Activated CD8-positive, alpha-beta T cell treated with anti-CD3 and anti-CD28 coated beads for 36 hours (primary cell): ENCODE results near the gene TRIO. TPM values are rescaled to one million over a fixed set of nuclear protein-coding genes. Genes with fewer than 3 reads are reported as not detected.

ENCODE experiments used
- ATAC-seq: fragments of 200-7000 bp; cut with Tn5 transposase; one replicate; pipeline ENCODE4 v1.10.0; 2021; ENCODE audit warnings: mild to moderate bottlenecking, moderate library complexity
- CTCF ChIA-PET: fragments of 350-600 bp; sonication (Branson Sonifier 250); formaldehyde crosslinking; loops from one replicate; lab custom pipeline; 2021; ENCODE audit warnings: antibody characterized with exemption; lab: Charles Lee
- POLR2A ChIA-PET: fragments of 350-600 bp; sonication (Branson Sonifier 250); formaldehyde crosslinking; loops from one replicate; lab custom pipeline; 2021; ENCODE audit warnings: antibody characterized with exemption; lab: Charles Lee
- DNase-seq: peaks from one replicate; pipeline ENCODE4 v3.0.0-alpha.2; 2020
- H3K27ac Mint-ChIP-seq: one replicate; pipeline ENCODE4 v1.8.0; 2021; ENCODE audit warnings: mild to moderate bottlenecking, mixed read lengths
- H3K27me3 Mint-ChIP-seq: one replicate; pipeline ENCODE4 v1.8.0; 2021; ENCODE audit warnings: mixed read lengths
- H3K36me3 Mint-ChIP-seq: one replicate; pipeline ENCODE4 v1.8.0; 2021; ENCODE audit warnings: low read depth, mixed read lengths
- H3K4me1 Mint-ChIP-seq: one replicate; pipeline ENCODE4 v1.8.0; 2021; ENCODE audit warnings: low read depth, mixed read lengths
- H3K4me3 Mint-ChIP-seq: one replicate; pipeline ENCODE4 v1.8.0; 2021; ENCODE audit warnings: mild to moderate bottlenecking, moderate library complexity, mixed read lengths
- H3K9me3 Mint-ChIP-seq: one replicate; pipeline ENCODE4 v1.8.0; 2021; ENCODE audit warnings: mixed read lengths
- intact Hi-C: fragments of 100-400 bp; cut with micrococcal nuclease; formaldehyde crosslinking; loops from one replicate; pipeline ENCODE4 v1.10.0; 2022
- total RNA-seq, 2 experiments: library from RNA; stranded (reverse); gene quantifications; one replicate each; pipeline ENCODE4 v1.2.3, GENCODE V29; 2021
- TF ChIP-seq, protein P1 (sequence below): fragments of 200-600 bp; IDR thresholded peaks from one replicate; pipeline ENCODE4 v1.8.0; 2022; ENCODE audit warnings: antibody characterized with exemption, mild to moderate bottlenecking

The TRIO gene
- total RNA-seq, 2 experiments from 2014 or later: 11.4 to 11.5 TPM

DNA sequence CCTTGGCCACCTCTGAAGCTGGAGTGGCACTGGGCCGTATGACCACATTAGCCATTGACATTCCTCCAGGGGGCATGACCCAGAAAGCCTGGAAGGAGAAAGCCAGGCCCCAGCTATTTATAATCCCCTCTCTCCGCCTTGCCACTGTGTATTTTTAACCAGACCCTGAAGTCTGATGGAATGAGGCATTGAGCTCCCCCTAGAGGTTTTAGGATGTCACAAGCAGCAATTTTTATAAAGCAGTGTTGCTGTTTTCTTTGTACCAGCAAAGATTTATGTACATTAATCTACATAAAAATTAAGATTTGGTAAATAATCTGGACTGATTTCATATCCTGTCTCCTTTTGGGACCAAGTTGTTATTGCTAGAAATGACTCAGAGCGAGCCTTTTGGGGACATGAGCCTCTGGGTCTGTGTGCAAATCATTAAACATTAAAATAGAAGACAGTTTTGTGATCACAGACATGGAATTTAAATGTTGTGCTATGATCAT, 127.1 kb downstream of the TRIO start:
- Mint-ChIP-seq H3K27ac (no peak overlapping the region), H3K4me3 (no peak overlapping the region), H3K4me1 (peaks cover 4% of the 10 kb centered on the region), H3K9me3 (no peaks in the 10 kb centered on the region), H3K36me3 (no peaks in the 10 kb centered on the region), H3K27me3 (peaks cover 12% of the 10 kb centered on the region)
- DNase-seq (peak; percentile 6), ATAC-seq (peak; percentile 47)
- TF ChIP-seq, protein P1, sequence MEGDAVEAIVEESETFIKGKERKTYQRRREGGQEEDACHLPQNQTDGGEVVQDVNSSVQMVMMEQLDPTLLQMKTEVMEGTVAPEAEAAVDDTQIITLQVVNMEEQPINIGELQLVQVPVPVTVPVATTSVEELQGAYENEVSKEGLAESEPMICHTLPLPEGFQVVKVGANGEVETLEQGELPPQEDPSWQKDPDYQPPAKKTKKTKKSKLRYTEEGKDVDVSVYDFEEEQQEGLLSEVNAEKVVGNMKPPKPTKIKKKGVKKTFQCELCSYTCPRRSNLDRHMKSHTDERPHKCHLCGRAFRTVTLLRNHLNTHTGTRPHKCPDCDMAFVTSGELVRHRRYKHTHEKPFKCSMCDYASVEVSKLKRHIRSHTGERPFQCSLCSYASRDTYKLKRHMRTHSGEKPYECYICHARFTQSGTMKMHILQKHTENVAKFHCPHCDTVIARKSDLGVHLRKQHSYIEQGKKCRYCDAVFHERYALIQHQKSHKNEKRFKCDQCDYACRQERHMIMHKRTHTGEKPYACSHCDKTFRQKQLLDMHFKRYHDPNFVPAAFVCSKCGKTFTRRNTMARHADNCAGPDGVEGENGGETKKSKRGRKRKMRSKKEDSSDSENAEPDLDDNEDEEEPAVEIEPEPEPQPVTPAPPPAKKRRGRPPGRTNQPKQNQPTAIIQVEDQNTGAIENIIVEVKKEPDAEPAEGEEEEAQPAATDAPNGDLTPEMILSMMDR: peak; percentile 87
- ChIA-PET CTCF (interaction anchor here (0.6 to 2.8 kb wide), 33 partner anchors 9 to 378 kb away, joined by 3 to 25 read pairs (median 4); no protein-coding TSS in a partner anchor), POLR2A (interaction anchor here (0.6 to 1.0 kb wide), 2 partner anchors 84 to 292 kb away, joined by 3 read pairs; no protein-coding TSS in a partner anchor)
- intact Hi-C loops: loop anchor here (2.0 to 5.0 kb wide), 2 partner anchors 153 to 283 kb away; no protein-coding TSS in a partner anchor

DNA sequence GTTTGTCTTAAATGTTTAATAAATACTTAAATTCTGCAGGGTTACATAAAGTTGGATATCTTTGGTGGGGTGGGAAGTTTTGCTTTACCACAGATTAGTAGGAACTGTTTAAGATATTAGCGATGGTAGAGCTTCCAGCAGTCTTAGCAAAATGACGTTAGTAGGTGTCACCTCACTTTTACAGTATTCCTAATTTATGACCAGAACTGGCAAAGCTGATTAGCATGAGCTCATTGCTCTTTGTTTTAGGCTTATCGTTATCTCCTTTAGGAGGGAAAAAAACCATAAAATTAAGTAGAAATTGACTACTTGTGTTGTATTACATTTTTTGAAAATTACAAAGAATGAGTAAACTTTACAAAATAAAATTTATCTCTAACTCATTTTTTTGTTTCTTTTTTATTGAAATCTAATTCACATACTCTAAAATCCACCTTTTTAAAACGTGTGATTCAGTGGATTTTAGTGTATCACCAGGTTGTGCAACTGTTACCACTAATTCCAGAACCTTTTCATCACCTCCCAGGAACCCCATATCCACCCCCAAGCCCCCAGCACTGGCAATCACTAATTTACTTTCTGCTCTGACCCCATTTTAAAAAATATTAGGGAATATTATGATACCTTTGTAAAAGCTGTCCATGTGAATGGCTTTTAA, 129.5 kb downstream of the TRIO start:
- ChIA-PET POLR2A (no interaction called here), CTCF (no interaction called here)
- TF ChIP-seq, protein P1: no peak
- DNase-seq (no peak), ATAC-seq (no peak)
- Mint-ChIP-seq H3K4me1 (peaks cover 4% of the 10 kb centered on the region), H3K9me3 (no peaks in the 10 kb centered on the region), H3K27me3 (peaks cover 7% of the 10 kb centered on the region), H3K27ac (no peak overlapping the region), H3K36me3 (no peaks in the 10 kb centered on the region), H3K4me3 (no peak overlapping the region)
- intact Hi-C loops: loop anchor here (5.0 kb wide), 1 partner anchor 155 kb away; no protein-coding TSS in a partner anchor

DNA sequence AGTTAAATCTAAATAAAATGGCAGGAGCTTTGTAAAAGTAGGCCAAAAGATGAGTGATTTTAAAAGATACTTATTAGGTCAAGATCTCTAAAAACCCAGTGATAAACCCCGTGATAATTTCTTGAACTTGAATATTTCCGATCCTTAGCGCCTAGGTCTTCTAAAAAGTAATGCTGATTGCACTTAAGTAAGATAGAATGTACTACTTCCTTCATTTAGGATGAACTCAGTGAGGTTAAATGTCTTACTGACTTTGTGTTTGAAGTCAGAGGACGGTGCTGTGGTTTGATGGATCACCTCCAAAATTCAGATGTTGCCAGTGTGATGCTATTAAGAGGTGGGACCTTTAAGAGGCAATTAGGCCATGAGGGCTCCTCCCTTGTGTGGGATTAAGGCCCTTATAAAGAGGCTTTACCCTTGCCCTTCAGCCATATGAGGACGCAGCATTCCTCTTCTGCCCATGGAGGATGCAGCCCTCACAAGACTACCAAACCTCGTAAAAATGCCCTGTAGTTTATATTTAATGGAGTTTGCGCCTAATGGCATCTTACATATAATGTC, 130.1 kb downstream of the TRIO start:
- CTCF ChIA-PET: no interaction called here
- no peak overlapping the region for H3K27ac Mint-ChIP-seq
- no peaks in the 10 kb centered on the region for H3K4me1 Mint-ChIP-seq
- POLR2A ChIA-PET: no interaction called here
- H3K4me3 Mint-ChIP-seq: no peak overlapping the region
- no peak for ATAC-seq
- DNase-seq: no peak
- no peaks in the 10 kb centered on the region for H3K9me3 Mint-ChIP-seq
- peaks cover 6% of the 10 kb centered on the region for H3K27me3 Mint-ChIP-seq
- H3K36me3 Mint-ChIP-seq: no peaks in the 10 kb centered on the region
- TF ChIP-seq, protein P1: no peak
- intact Hi-C loops: loop anchor here (5.0 kb wide), 1 partner anchor 156 kb away; no protein-coding TSS in a partner anchor

DNA sequence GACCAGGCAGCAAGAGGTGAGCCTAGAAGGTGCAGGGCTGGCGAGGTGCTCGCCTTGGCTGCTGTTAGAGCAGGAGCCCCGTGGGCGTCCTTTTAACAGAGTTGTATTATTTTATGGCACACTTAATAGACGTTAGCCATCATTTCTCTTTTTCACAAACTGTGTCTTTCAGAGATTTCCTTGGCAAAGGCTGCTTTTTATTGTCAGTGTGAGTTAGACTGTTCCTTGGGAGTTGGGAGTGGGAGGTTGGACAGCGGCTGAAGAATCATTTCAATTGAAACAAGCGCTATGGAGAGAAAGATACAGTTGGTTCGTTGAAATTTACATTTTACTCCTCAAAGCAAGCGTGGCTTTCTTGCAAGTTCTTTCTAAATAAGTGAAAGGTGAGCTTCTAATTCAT, 133.2 kb downstream of the TRIO start:
- H3K27ac Mint-ChIP-seq: no peak overlapping the region
- intact Hi-C loops: no loop called here
- peaks cover 6% of the 10 kb centered on the region for H3K27me3 Mint-ChIP-seq

More for the DNA sequence above, 133.2 kb downstream of the TRIO start:
- no peaks in the 10 kb centered on the region for H3K36me3 Mint-ChIP-seq
- TF ChIP-seq, protein P1: no peak
- H3K4me1 Mint-ChIP-seq: no peaks in the 10 kb centered on the region
- POLR2A ChIA-PET: no interaction called here
- H3K9me3 Mint-ChIP-seq: no peaks in the 10 kb centered on the region
- ATAC-seq: no peak
- CTCF ChIA-PET: interaction anchor here (0.7 kb wide), 1 partner anchor 9 kb away, joined by 3 read pairs; no protein-coding TSS in a partner anchor
- no peak for DNase-seq
- no peak overlapping the region for H3K4me3 Mint-ChIP-seq
